A549 treated with AZD9567 at 1 μM for 4 hours (cell line): ENCODE results near the gene HTR5A. TPM values are rescaled to one million over a fixed set of nuclear protein-coding genes. Genes with fewer than 3 reads are reported as not detected.

Experiments used
- total RNA-seq: library from RNA; stranded (reverse); fragments of 200-300 nt; extraction: Qiagen RNA extraction; gene quantifications from 5 replicates; pipeline ENCODE4 v1.2.3, GENCODE V29; 2022; ENCODE audit not compliant: insufficient read depth

Gene HTR5A
- not detected in 5 replicates for total RNA-seq

GRCh38 chr7:155069992-155070751 lies at the start of gene HTR5A:
TSS of gene HTR5A (plus strand) at chr7:155070324. CDS start at chr7:155070900, 576 bp downstream.

Other genes starting within 250 kb of the HTR5A start
- gene PAXIP1, start 67.2 kb upstream of the HTR5A start, total RNA-seq = 12.9 to 15.8 TPM (median 15.4 TPM) in 5 replicates
- 8.4 to 18.1 TPM (median 15.3 TPM) in 5 replicates for gene INSIG1, start 227.6 kb downstream of the HTR5A start, total RNA-seq